SK-N-MC (cell line): ENCODE measurements around the gene CFD.

Source experiments
- EZH2 ChIP-seq: fragments of 200-600 bp; sonication (generic); IDR thresholded peaks from one replicate; pipeline ENCODE4 v1.6.1; 2017; ENCODE audit warnings: antibody characterized with exemption
- POLR2AphosphoS5 ChIP-seq: IDR thresholded peaks from 2 replicates; pipeline ENCODE4 v1.6.1; 2012; ENCODE audit warnings: mild to moderate bottlenecking, low read depth, low read length, borderline replicate concordance

- no peak for TF ChIP-seq EZH2
- no peak for TF ChIP-seq POLR2AphosphoS5
Measured at GRCh38 chr19:850221-850978, 9.1 kb upstream of the CFD start.
